Gastroesophageal sphincter (tissue), 3 donors: ENCODE measurements around the gene HECTD4.

Experiments
- CTCF ChIP-seq, 4 experiments: fragments of 200-600 bp in 2 of 4; fragments of 450-650 bp in 2 of 4; sonication (generic) in 1 of 4; IDR thresholded peaks; one replicate each; pipeline ENCODE4 v1.5.1; 2017 to 2019; ENCODE audit warnings: antibody characterized with exemption in 4 of 4, mild to moderate bottlenecking in 2 of 4, moderate library complexity in 2 of 4
- POLR2A ChIP-seq, 2 donors: fragments of 450-650 bp; IDR thresholded peaks; one replicate each; pipeline ENCODE4 v1.6.1; 2017; ENCODE audit warnings: antibody characterized with exemption in 2 of 2, mild to moderate bottlenecking in 2 of 2, moderate library complexity in 1 of 2
- POLR2AphosphoS5 ChIP-seq: sonication (generic); formaldehyde crosslinking; IDR thresholded peaks from one replicate; pipeline ENCODE4 v1.6.1; 2017; ENCODE audit warnings: antibody characterized with exemption

- TF ChIP-seq CTCF (IDR thresholded peaks at IDR 0.05) (no peak), POLR2AphosphoS5 (no peak), POLR2A (IDR thresholded peaks at IDR 0.05) (no peak)
Observed at GRCh38 chr12:112303004-112303403, 79.2 kb downstream of the HECTD4 start.
